A549 (cell line): Measurements from ENCODE around the gene TNFSF8. TPM values are rescaled to one million over a fixed set of nuclear protein-coding genes. Genes with fewer than 3 reads are reported as not detected.

Experiments used
- ATAC-seq, 2 experiments: fragments of 200-7000 bp in 1 of 2; fragments of >200 bp in 1 of 2; cut with Nextera tagmentation in 1 of 2; cut with Tn5 transposase in 1 of 2; 3 replicates each; pipeline versions ENCODE4 v1.8.0 to v1.9.1; 2018 to 2020; ENCODE audit warnings: mild to moderate bottlenecking in 1 of 2, moderate library complexity in 1 of 2
- CTCF ChIA-PET: fragments of 300-600 bp; sonication (Branson Sonifier 250); formaldehyde crosslinking; extraction: SDS; loops from one replicate; lab custom pipeline; 2021; ENCODE audit warnings: antibody characterized with exemption, inconsistent platforms; lab: Yijun Ruan, JAX
- POLR2A ChIA-PET: fragments of 350-600 bp; formaldehyde crosslinking; extraction: SDS; loops from one replicate; lab custom pipeline; 2021; ENCODE audit warnings: antibody characterized with exemption, inconsistent platforms; lab: Yijun Ruan, JAX
- DNase-seq, 2 experiments: peaks; one replicate each; pipeline versions ENCODE4 v3.0.0 to v3.0.0-alpha.2; 2011 to 2016; ENCODE audit warnings: low read depth in 1 of 2, low spot score in 1 of 2
- FAIRE-seq: peaks from 2 replicates; lab custom pipeline; 2011; peaks lifted over from hg19 to GRCh38; lab: Jason Lieb, UNC
- H3K27ac ChIP-seq, 2 experiments: fragments of >200 bp; sonication (Bioruptor Twin); formaldehyde crosslinking; 3 replicates each; pipeline ENCODE4 v1.5.1; 2016 to 2017
- H3K4me1 ChIP-seq: fragments of >200 bp; sonication (Bioruptor Twin); formaldehyde crosslinking; 3 replicates; pipeline ENCODE4 v1.6.1; 2016
- H3K4me2 ChIP-seq: fragments of >200 bp; sonication (Bioruptor Twin); formaldehyde crosslinking; 3 replicates; pipeline ENCODE4 v1.6.1; 2016
- H3K4me3 ChIP-seq: fragments of >200 bp; sonication (Bioruptor Twin); formaldehyde crosslinking; 3 replicates; pipeline ENCODE4 v1.5.1; 2016
- H3K9me3 ChIP-seq: fragments of >200 bp; sonication (Bioruptor Twin); formaldehyde crosslinking; 3 replicates; pipeline ENCODE4 v1.6.1; 2016
- BHLHE40 ChIP-seq: IDR thresholded peaks from 2 replicates; pipeline ENCODE4 v1.6.1; 2012; ENCODE audit warnings: low read depth, low read length, inconsistent platforms
- CEBPB ChIP-seq, 2 experiments: fragments of >200 bp in 1 of 2; sonication (Bioruptor Twin) in 1 of 2; formaldehyde crosslinking in 1 of 2; IDR thresholded peaks; 2 replicates each; pipeline ENCODE4 v1.6.1; 2012 to 2016
- CHD2 ChIP-seq: fragments of 150-350 bp; IDR thresholded peaks from 2 replicates; pipeline ENCODE4 v1.6.1; 2014; ENCODE audit warnings: low read length; ENCODE audit not compliant: partially characterized antibody
- CTCF ChIP-seq: fragments of >200 bp; sonication (Bioruptor Twin); formaldehyde crosslinking; IDR thresholded peaks from 3 replicates; pipeline ENCODE4 v1.5.1; 2016
- EHMT2 ChIP-seq: fragments of 200-600 bp; sonication (generic); IDR thresholded peaks from 2 replicates; pipeline ENCODE4 v1.6.1; 2016; ENCODE audit warnings: antibody characterized with exemption, low read depth, mild to moderate bottlenecking, moderate library complexity
- ESRRA ChIP-seq: fragments of 150-350 bp; IDR thresholded peaks from 2 replicates; pipeline ENCODE4 v1.6.1; 2014; ENCODE audit warnings: mild to moderate bottlenecking, low read length, borderline replicate concordance
- FOSB ChIP-seq: fragments of 250-450 bp; sonication (Bioruptor Pico); IDR thresholded peaks from 2 replicates; pipeline ENCODE4 v1.5.0; 2020; ENCODE audit warnings: mild to moderate bottlenecking, moderate library complexity
- HDAC2 ChIP-seq: fragments of 200-600 bp; sonication (generic); IDR thresholded peaks from 2 replicates; pipeline ENCODE4 v1.6.1; 2016
- HES2 ChIP-seq: fragments of >200 bp; sonication (Bioruptor Twin); formaldehyde crosslinking; IDR thresholded peaks from 2 replicates; pipeline ENCODE4 v1.6.1; 2016
- HMGXB4 ChIP-seq: fragments of 250-450 bp; sonication (Bioruptor Pico); IDR thresholded peaks from 2 replicates; pipeline ENCODE4 v1.5.0; 2021; ENCODE audit warnings: mild to moderate bottlenecking, moderate library complexity, borderline replicate concordance
- HOXB5 ChIP-seq: fragments of 250-450 bp; sonication (Bioruptor Pico); IDR thresholded peaks from 2 replicates; pipeline ENCODE4 v1.5.0; 2020; ENCODE audit warnings: mild to moderate bottlenecking, moderate library complexity
- MAX ChIP-seq: IDR thresholded peaks from 2 replicates; pipeline ENCODE4 v1.6.1; 2012
- NPAS2 ChIP-seq: fragments of 250-450 bp; sonication (Bioruptor Pico); IDR thresholded peaks from 2 replicates; pipeline ENCODE4 v1.8.0; 2022; ENCODE audit warnings: mild to moderate bottlenecking, moderate library complexity, borderline replicate concordance
- PHF8 ChIP-seq: fragments of 200-600 bp; sonication (generic); IDR thresholded peaks from 2 replicates; pipeline ENCODE4 v1.6.1; 2016; ENCODE audit warnings: low read depth, mild to moderate bottlenecking, antibody characterized with exemption, moderate library complexity, borderline replicate concordance
- RARB ChIP-seq: fragments of 250-450 bp; sonication (Bioruptor Pico); IDR thresholded peaks from 2 replicates; pipeline ENCODE4 v1.8.0; 2021; ENCODE audit warnings: mild to moderate bottlenecking, moderate library complexity
- RNF2 ChIP-seq: fragments of 200-600 bp; sonication (generic); IDR thresholded peaks from 2 replicates; pipeline ENCODE4 v1.6.1; 2016; ENCODE audit warnings: low read depth, mild to moderate bottlenecking, antibody characterized with exemption, moderate library complexity, borderline replicate concordance
- SREBF2 ChIP-seq: fragments of 450-650 bp; IDR thresholded peaks from 2 replicates; pipeline ENCODE4 v1.6.1; 2014; ENCODE audit warnings: mild to moderate bottlenecking, moderate library complexity
- USF2 ChIP-seq: fragments of 450-650 bp; IDR thresholded peaks from 2 replicates; pipeline ENCODE4 v1.6.1; 2014; ENCODE audit warnings: antibody characterized with exemption
- ZFP36 ChIP-seq: fragments of 450-650 bp; IDR thresholded peaks from 2 replicates; pipeline ENCODE4 v1.6.1; 2014; ENCODE audit warnings: borderline replicate concordance; ENCODE audit not compliant: partially characterized antibody
- ZNF302 ChIP-seq: fragments of 250-450 bp; sonication (Bioruptor Pico); IDR thresholded peaks from 2 replicates; pipeline ENCODE4 v1.9.0; 2021; ENCODE audit warnings: inconsistent platforms, mild to moderate bottlenecking, moderate library complexity
- WGBS: methylation state at CpG from one replicate; pipeline ENCODE4 v1.1.6; 2017; ENCODE audit errors: missing lambda C conversion rate; 5-methylcytosine and 5-hydroxymethylcytosine counted together
- polyA plus RNA-seq, 4 experiments: library from polyadenylated mRNA; depleted of rRNA in 3 of 4; stranded (reverse); fragments of >200 nt; fragmentation: RNase III in 1 of 4; extraction: RNeasy Plus Mini Kit Qiagen cat#74134 plus additional on column Dnase treatment in 1 of 4; gene quantifications; 2 replicates in 3 of 4; 3 replicates in 1 of 4; pipeline ENCODE4 v1.2.3, GENCODE V29; 2011 to 2017

TNFSF8 gene
- polyA plus RNA-seq, 2 of the 4 experiments (the other 2 are of a cell fraction) = not detected

GRCh38 chr9:114965564-114965963 lies 35.2 kb upstream of the TNFSF8 start:
- ATAC-seq = no peak
- DNase-seq = no peak
- peaks cover 6% of the 10 kb centered on the region; the same call in 2 of the 3 replicates for H3K4me1 ChIP-seq
- no peak for TF ChIP-seq HDAC2
- no peak for TF ChIP-seq RNF2
- no peak for TF ChIP-seq ESRRA
- TF ChIP-seq HOXB5 (CRISPR knock-in tag) = no peak
- no peak for TF ChIP-seq EHMT2
- TF ChIP-seq, all 56 proteins: peak for 0
- no peak overlapping the region for H3K4me2 ChIP-seq
- no peak overlapping the region for H3K27ac ChIP-seq
- H3K4me3 ChIP-seq = no peak overlapping the region
- FAIRE-seq = no peak
- WGBS = 74% methylated on average over 1 of the region's 1 CpG
- ChIA-PET CTCF (interaction anchor here (1.2 kb wide), 1 partner anchor 49 kb away, joined by 3 read pairs; no protein-coding TSS in a partner anchor), POLR2A (no interaction called here)
- peaks cover 1% of the 10 kb centered on the region; the same call in 1 of the 3 replicates for H3K9me3 ChIP-seq

- FAIRE-seq = no peak
- TF ChIP-seq BHLHE40 (no peak), CEBPB (IDR thresholded peaks at IDR 0.05) (no peak), CTCF (no peak), SREBF2 (no peak), CHD2 (no peak), MAX (no peak), PHF8 (no peak), USF2 (no peak), FOSB (CRISPR knock-in tag) (no peak), ZNF302 (no peak), ZFP36 (no peak), NPAS2 (CRISPR knock-in tag) (no peak), HMGXB4 (no peak), HES2 (no peak)
- CTCF ChIA-PET = interaction anchor here (1.0 kb wide), 1 partner anchor 8 kb away, joined by 3 read pairs; no protein-coding TSS in a partner anchor
- H3K4me3 ChIP-seq = no peak overlapping the region
- H3K27ac ChIP-seq = no peak overlapping the region
- H3K4me2 ChIP-seq = no peak overlapping the region
- no peaks in the 10 kb centered on the region for H3K4me1 ChIP-seq
- peaks cover 21% of the 10 kb centered on the region for H3K9me3 ChIP-seq
- ATAC-seq = no peak
- 47% methylated on average over 7 of the region's 7 CpGs for WGBS
- no peak for DNase-seq
- POLR2A ChIA-PET = no interaction called here
These were observed 32.4 kb upstream of the TNFSF8 start for GRCh38 chr9:114962809-114963208.

- ChIA-PET POLR2A (no interaction called here), CTCF (interaction anchor here (0.8 to 2.2 kb wide), 5 partner anchors 11 to 279 kb away, joined by 3 to 6 read pairs (median 4); partner anchors contain the start of gene TEX48)
- FAIRE-seq = no peak
- Histone ChIP-seq H3K4me3 (no peak overlapping the region), H3K4me1 (no peaks in the 10 kb centered on the region), H3K4me2 (no peak overlapping the region), H3K9me3 (peaks cover 23% of the 10 kb centered on the region), H3K27ac (no peak overlapping the region)
- ATAC-seq = no peak
- TF ChIP-seq RARB (CRISPR knock-in tag) = no peak
- WGBS = 7% methylated on average over 3 of the region's 3 CpGs
- DNase-seq = no peak
These were observed 29.9 kb upstream of the TNFSF8 start for GRCh38 chr9:114960276-114960675.
